GM19324 (cell line): Measurements from ENCODE around the gene USP28.
"Not testable (repeated sequence)": the region's sequence is repeated elsewhere in the genome, so short reads cannot be mapped to it uniquely, and the experiment has no call there.

Experiments used
- ATAC-seq: cut with Tn5 transposase; IDR thresholded peaks from one replicate; pipeline ENCODE4 v1.9.1; 2021; ENCODE audit warnings: mild to moderate bottlenecking, moderate library complexity; ENCODE audit not compliant: unreplicated experiment, low FRiP score

USP28 gene

GRCh38 chr11:113875234-113876073 lies at the start of gene USP28:
USP28 (minus strand) TSS chr11:113875572; CDS start chr11:113875501, 71 bp downstream.
- peak; percentile 91 for ATAC-seq

GRCh38 chr11:113923572-113923971 lies 48.2 kb upstream of the USP28 start:
- no peak for ATAC-seq

- ATAC-seq, result not testable (repeated sequence)
Measured at GRCh38 chr11:113911491-113911890, 36.1 kb upstream of the USP28 start.

DNA sequence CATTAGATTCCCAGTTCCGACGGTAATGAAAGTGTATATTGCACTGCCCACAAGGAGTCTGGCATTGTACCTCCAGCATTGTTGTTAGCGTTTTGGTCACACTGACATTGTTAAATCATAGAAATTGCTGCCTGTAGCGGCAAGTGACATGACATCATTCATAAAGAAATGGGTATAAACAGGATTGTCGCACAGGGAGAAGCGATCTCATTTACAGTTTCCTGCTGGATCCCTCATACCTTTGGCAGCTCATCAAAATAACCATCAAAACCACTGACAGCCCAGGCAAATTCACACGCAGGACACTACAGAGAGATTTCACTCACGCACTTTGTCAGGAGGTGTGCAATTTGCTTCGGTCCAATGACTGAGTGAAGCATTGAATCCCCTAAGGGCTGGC lies 32.7 kb upstream of the USP28 start:
- no peak for ATAC-seq

DNA sequence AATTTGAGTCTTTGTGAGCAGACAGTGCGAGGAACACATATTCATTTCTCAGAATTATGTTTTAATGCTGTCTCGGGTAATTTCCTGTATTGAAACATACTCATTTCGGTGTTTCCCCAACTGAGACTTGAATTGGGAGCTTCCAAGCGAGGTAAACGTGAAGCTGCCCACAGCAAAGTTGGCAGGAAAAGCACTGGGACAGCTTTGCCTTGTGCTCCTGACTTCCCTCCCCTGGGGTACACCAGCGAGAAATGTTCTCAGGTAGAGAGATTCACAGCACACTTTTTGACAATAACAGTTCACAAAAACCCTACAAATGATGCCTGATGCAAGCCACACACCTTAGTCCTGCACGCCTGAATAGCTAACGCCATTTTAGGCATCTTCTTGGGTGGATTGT lies 32.3 kb upstream of the USP28 start:
- ATAC-seq, result no peak

- no peak for ATAC-seq
Measured at GRCh38 chr11:113907152-113907551, 31.8 kb upstream of the USP28 start.

- ATAC-seq, result no peak
Measured at GRCh38 chr11:113906516-113906915, 31.1 kb upstream of the USP28 start.

GRCh38 chr11:113906038-113906437 lies 30.7 kb upstream of the USP28 start:
- no peak for ATAC-seq

DNA sequence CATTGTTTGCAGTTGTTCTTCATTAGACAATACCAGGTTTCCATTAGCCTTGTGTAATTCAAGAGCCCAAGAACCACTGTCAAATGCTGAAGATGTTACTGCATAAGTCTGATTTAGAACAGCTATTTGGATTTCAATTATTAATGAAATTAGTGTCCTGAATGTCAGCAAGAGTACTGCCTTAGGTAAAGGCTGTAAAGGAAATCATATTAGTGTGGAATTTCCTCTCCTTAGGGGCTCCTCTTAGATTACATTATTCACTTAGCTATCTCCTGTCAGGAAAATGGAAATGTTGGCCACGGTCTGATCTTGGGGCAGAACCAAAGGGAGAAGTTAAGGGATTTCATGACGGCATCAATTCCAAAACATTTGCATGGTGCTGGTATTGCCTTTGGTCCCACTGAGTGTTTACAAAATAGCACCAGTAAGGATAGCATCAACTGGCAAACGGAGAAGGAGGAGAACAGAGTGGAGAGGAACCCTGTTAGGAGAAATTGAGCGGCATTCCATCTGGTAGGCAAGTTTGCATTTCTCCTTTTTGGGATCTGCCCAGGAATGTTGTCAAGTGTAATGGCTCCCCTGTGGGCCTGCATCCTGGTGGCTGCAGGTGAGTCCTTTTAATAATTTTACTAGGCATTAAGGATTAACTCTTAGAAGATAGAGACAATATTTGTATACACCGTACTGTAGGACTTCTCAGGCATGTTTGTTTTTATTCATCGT lies 29.2 kb upstream of the USP28 start, which contains the start of gene HTR3B:
Gene HTR3B (plus strand): TSS at position 418 of the 723 bp plus-strand sequence. CDS start 138 bp downstream, at position 556.
- no peak for ATAC-seq

- ATAC-seq, result no peak
Measured at GRCh38 chr11:113901141-113901540, 25.8 kb upstream of the USP28 start.

DNA sequence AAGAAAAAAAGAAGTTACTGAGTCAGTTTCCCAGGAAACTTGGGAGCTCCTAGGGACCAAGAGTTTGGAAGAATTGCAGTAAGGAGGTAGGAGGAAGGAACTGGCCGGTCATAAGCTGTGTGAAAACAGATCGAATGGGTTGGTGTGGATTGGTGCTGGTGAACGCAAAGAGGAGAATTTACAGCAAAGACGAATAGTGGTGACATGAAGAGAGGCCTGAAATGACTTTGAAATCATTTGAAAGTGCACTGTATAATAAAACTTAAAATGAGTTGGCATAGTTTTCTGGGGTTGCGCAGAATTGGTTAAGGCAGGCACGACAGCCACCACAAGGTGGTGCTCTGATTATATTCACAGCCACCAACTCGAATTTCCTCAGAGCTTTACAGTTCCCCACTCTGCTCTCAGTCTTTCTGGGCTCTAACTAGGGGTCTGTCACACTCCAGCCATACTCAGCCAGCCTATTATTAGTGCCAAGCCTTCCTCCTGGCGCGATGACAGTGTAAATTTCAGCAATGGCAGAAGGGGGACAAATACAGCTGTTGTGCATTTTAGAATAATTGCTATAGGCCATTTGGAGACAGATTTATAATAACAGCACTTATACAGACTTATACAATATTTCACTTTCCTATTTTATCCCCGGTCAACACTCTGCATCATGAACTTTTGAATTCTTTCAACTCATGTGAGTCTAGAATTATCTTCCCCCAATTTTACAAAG lies 20.9 kb upstream of the USP28 start:
- ATAC-seq, result no peak

DNA sequence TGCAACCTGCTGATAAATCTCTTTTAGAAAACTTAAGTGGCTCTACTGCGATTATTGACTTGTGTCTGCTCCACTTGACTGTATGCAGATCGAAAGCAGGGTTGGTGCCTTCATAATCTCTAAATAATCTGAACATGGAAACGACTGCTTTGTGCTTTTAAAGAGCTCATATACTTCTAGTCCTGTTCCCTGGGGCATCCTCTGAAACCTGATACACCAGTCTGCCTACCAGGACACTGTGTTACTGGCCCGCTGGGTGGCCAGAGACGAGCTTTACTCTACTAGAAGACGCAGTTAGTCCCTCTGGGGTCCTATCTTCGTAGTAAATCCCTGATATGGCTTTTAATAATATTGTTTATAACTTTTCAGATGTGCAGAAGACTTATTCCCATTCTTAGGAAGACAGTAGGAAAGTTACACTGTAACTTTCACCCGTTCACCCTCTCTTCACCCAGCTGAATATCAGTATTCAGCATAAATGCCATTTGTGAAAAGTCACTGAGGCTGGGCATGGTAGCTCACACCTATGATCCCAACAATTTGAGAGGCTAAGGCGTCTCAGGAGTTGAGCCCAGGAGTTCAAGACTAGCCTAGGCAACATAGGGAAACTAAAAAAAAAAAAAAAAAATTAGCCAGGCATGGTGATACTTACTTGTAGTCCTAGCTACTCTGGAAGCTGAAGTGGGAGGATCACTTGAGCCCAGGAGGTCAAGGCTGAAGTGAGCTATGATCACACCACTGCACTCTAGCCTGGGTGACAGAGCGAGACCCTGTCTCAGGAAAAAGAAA lies 20.2 kb upstream of the USP28 start:
- ATAC-seq, result no peak

- ATAC-seq, result peak; percentile 66
Measured at GRCh38 chr11:113894421-113894996, 19.1 kb upstream of the USP28 start.

DNA sequence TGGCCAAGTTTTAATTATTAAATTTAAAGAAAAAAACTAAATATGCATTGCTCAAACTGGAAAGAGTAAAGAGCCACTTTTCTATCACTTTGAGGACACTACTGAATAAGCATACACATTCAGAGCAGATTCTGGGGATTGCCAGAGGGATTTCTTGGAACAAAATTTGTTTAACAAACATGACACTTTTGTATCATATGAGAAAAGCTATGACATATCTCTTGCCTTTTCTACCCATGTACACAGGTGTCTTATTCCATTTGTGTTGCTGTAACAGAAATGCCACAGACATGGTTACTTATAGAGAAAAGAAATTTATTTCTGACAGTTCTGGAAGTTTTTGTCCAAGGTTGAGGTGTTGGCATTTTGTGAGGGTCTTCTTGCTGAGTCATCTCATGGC lies 13.5 kb upstream of the USP28 start:
- no peak for ATAC-seq

- no peak for ATAC-seq
Measured at GRCh38 chr11:113885897-113886296, 10.5 kb upstream of the USP28 start.

GRCh38 chr11:113884361-113884836 lies 9.0 kb upstream of the USP28 start:
- no peak for ATAC-seq

DNA sequence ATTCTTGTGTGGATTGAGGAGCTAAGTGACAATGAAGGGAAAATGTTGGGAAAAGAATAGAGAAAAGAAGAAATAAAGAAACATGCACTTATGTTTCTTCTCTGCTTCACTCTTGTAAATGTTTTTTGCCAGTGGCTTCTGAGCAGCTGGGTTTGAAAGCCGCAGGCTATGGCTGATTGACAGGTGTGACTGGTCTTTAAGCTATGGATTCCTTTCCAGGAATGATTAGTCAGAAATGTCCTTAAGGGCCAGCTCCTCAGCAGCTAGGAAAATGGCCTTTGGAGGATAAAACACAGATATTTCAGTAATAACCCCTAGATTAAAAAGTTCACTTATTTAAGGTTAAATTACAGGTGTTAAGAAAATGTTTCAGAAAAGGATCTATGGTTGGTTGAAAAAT lies 6.5 kb upstream of the USP28 start:
- no peak for ATAC-seq

DNA sequence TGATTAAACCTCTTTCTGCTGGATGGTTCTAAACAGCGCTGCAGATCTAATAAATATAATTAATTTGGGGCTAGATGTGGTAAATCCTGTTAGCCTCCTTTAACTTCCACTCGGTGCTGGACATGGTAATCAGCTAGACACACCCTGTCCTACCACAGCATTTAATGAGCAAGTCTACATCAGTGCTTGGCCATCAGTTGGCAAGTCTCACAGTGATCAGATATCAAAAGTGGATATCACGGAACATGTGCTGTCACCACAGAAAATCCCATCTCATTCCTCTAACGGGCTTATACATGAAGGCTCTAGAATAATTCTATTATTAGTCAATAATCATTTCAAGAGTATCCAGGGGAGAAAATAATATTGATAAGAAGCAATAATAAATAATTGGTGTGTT lies 5.6 kb upstream of the USP28 start:
- no peak for ATAC-seq

- ATAC-seq, result not testable (repeated sequence)
Measured at GRCh38 chr11:113879446-113879845, 4.1 kb upstream of the USP28 start.

GRCh38 chr11:113877670-113878055 lies 2.3 kb upstream of the USP28 start:
- no peak for ATAC-seq
